ENCODE measurements around the gene GOT1.

GOT1 gene

GRCh38 chr10:99394256-99394655 is 36.2 kb downstream of the GOT1 start:
- no peak for DNase-seq

GRCh38 chr10:99393683-99394082 is 36.7 kb downstream of the GOT1 start:
- no peak for DNase-seq

GRCh38 chr10:99393036-99393435 is 37.4 kb downstream of the GOT1 start:
- DNase-seq: no peak

GRCh38 chr10:99391346-99391745 is 39.1 kb downstream of the GOT1 start:
- DNase-seq: no peak

GRCh38 chr10:99389729-99390480 is 40.5 kb downstream of the GOT1 start:
- no peak for DNase-seq

GRCh38 chr10:99387541-99387940 is 42.9 kb downstream of the GOT1 start:
- no peak for DNase-seq

GRCh38 chr10:99387071-99387470 is 43.4 kb downstream of the GOT1 start:
- no peak for DNase-seq

GRCh38 chr10:99382176-99382575 is 48.2 kb downstream of the GOT1 start:
- no peak for DNase-seq

- no peak for DNase-seq
These were observed 55.0 kb downstream of the GOT1 start for GRCh38 chr10:99375426-99375825.

- no peak for DNase-seq
These were observed 55.5 kb downstream of the GOT1 start for GRCh38 chr10:99374972-99375371.

- DNase-seq: no peak
These were observed 55.9 kb downstream of the GOT1 start for GRCh38 chr10:99374526-99374925.

- DNase-seq: no peak
These were observed 57.7 kb downstream of the GOT1 start for GRCh38 chr10:99372546-99373271.

- DNase-seq: no peak
These were observed 59.4 kb downstream of the GOT1 start for GRCh38 chr10:99370993-99371392.

GRCh38 chr10:99369551-99369950 is 60.9 kb downstream of the GOT1 start:
- no peak for DNase-seq

- DNase-seq: no peak
These were observed 61.3 kb downstream of the GOT1 start for GRCh38 chr10:99369126-99369525.

GRCh38 chr10:99368646-99369045 is 61.8 kb downstream of the GOT1 start:
- no peak for DNase-seq

- DNase-seq: no peak
These were observed 63.8 kb downstream of the GOT1 start for GRCh38 chr10:99366666-99367065.

- no peak for DNase-seq
These were observed 64.7 kb downstream of the GOT1 start for GRCh38 chr10:99365736-99366135.

- DNase-seq: no peak
These were observed 65.1 kb downstream of the GOT1 start for GRCh38 chr10:99365311-99365710.

- DNase-seq: no peak
These were observed 66.3 kb downstream of the GOT1 start for GRCh38 chr10:99364125-99364524.

GRCh38 chr10:99360934-99361333 is 69.5 kb downstream of the GOT1 start:
- no peak for DNase-seq

- DNase-seq: no peak
These were observed 72.3 kb downstream of the GOT1 start for GRCh38 chr10:99358101-99358500.

GRCh38 chr10:99357691-99358090 is 72.7 kb downstream of the GOT1 start:
- no peak for DNase-seq

GRCh38 chr10:99353182-99353581 is 77.2 kb downstream of the GOT1 start:
- DNase-seq: no peak

- no peak for DNase-seq
These were observed 82.8 kb downstream of the GOT1 start for GRCh38 chr10:99347672-99348071.

Data from CD4-positive, alpha-beta T cell treated with Interleukin-12 subunit alpha and Interleukin-12 subunit beta, for 1 hour (primary cell).